Measurements from ENCODE around the gene ITPK1.

Gene ITPK1

GRCh38 chr14:93040982-93041381 lies 74.7 kb downstream of the ITPK1 start:
- no peak for DNase-seq

GRCh38 chr14:93040443-93040842 lies 75.3 kb downstream of the ITPK1 start:
- no peak for DNase-seq

GRCh38 chr14:93039649-93040315 lies 75.9 kb downstream of the ITPK1 start:
- no peak for DNase-seq

GRCh38 chr14:93037351-93037750 lies 78.4 kb downstream of the ITPK1 start:
- no peak for DNase-seq

GRCh38 chr14:93036652-93037345 lies 78.9 kb downstream of the ITPK1 start:
- DNase-seq, result no peak

- no peak for DNase-seq
Measured at GRCh38 chr14:93035917-93036651, 79.6 kb downstream of the ITPK1 start.

- no peak for DNase-seq
Measured at GRCh38 chr14:93035585-93035916, 80.2 kb downstream of the ITPK1 start.

GRCh38 chr14:93034671-93034994 lies 81.1 kb downstream of the ITPK1 start:
- DNase-seq, result no peak

GRCh38 chr14:93033983-93034670 lies 81.6 kb downstream of the ITPK1 start:
- DNase-seq, result peak; percentile 58 to 62

- DNase-seq, result no peak
Measured at GRCh38 chr14:93033084-93033982, 82.4 kb downstream of the ITPK1 start.

- no peak for DNase-seq
Measured at GRCh38 chr14:93032421-93032936, 83.2 kb downstream of the ITPK1 start.

GRCh38 chr14:93031505-93032315 lies 84.0 kb downstream of the ITPK1 start:
- DNase-seq, result no peak

- DNase-seq, result no peak
Measured at GRCh38 chr14:93030761-93031160, 85.0 kb downstream of the ITPK1 start.

- no peak for DNase-seq
Measured at GRCh38 chr14:93029911-93030508, 85.7 kb downstream of the ITPK1 start.

- DNase-seq, result no peak
Measured at GRCh38 chr14:93029417-93029816, 86.3 kb downstream of the ITPK1 start.

GRCh38 chr14:93028724-93029076 lies 87.0 kb downstream of the ITPK1 start:
- no peak for DNase-seq

- DNase-seq, result no peak
Measured at GRCh38 chr14:93027810-93028723, 87.7 kb downstream of the ITPK1 start.

GRCh38 chr14:93026339-93026738 lies 89.4 kb downstream of the ITPK1 start:
- DNase-seq, result no peak

- peak in 1 of 2 experiments; percentile 41 for DNase-seq
Measured at GRCh38 chr14:93025055-93025454, 90.7 kb downstream of the ITPK1 start.

GRCh38 chr14:93024493-93024892 lies 91.2 kb downstream of the ITPK1 start:
- no peak for DNase-seq
